Ovary (tissue), 9 donors: Measurements from ENCODE around the gene MAML2. TPM values are rescaled to one million over a fixed set of nuclear protein-coding genes. Genes with fewer than 3 reads are reported as not detected.

Source experiments
- DNase-seq, 5 donors: peaks; one replicate each; pipeline ENCODE4 v3.0.0-alpha.2; 2019 to 2020
- H3K27ac ChIP-seq, 2 donors: fragments of 200-600 bp; one replicate each; pipeline versions ENCODE4 v1.5.1 to v1.8.0; 2019 to 2022
- H3K27me3 ChIP-seq: fragments of 200-600 bp; one replicate; pipeline ENCODE4 v1.8.0; 2022
- H3K36me3 ChIP-seq: fragments of 200-600 bp; sonication (generic); one replicate; pipeline ENCODE4 v1.5.1; 2019
- H3K4me1 ChIP-seq: one replicate; pipeline ENCODE4 v1.8.1; 2013; ENCODE audit warnings: mild to moderate bottlenecking, moderate library complexity; ENCODE audit not compliant: insufficient read depth
- H3K4me3 ChIP-seq: fragments of 200-600 bp; sonication (generic); one replicate; pipeline ENCODE4 v1.5.1; 2017
- H3K9me3 ChIP-seq, 2 donors: fragments of 200-600 bp in 1 of 2; sonication (generic) in 1 of 2; one replicate each; pipeline versions ENCODE4 v1.5.1 to v1.8.1; 2013 to 2019; ENCODE audit warnings: mild to moderate bottlenecking in 1 of 2, moderate library complexity in 1 of 2
- EP300 ChIP-seq: sonication (generic); formaldehyde crosslinking; IDR thresholded peaks from one replicate; pipeline ENCODE4 v1.6.1; 2017; ENCODE audit warnings: antibody characterized with exemption
- POLR2A ChIP-seq: fragments of 450-650 bp; IDR thresholded peaks from one replicate; pipeline ENCODE4 v1.6.1; 2017; ENCODE audit warnings: antibody characterized with exemption, mild to moderate bottlenecking, moderate library complexity
- WGBS, 3 donors: extraction: QIAGEN DNeasy Blood & Tissue Kit in 1 of 3; methylation state at CpG; one replicate each; pipeline versions ENCODE4 v1.1.5 to v1.1.7; 2013 to 2017; 5-methylcytosine and 5-hydroxymethylcytosine counted together
- intact Hi-C, 4 donors: fragments of 100-400 bp; cut with DNase I; formaldehyde crosslinking; loops; one replicate each; pipeline versions ENCODE4 v1.11.0 to v1.15.1; 2022 to 2023
- polyA plus RNA-seq, 2 donors: library from polyadenylated mRNA; stranded (reverse); fragments of 200-250 nt in 1 of 2; fragments of 350-450 nt in 1 of 2; fragmentation: Illumina TruSeq in 1 of 2; extraction: RNeasy Lipid Tissue Mini Kit (QIAGEN cat#74804) in 1 of 2; gene quantifications; one replicate each; pipeline ENCODE4 v1.2.3, GENCODE V29; 2013 to 2014
- total RNA-seq, 7 donors: library from RNA; depleted of rRNA in 2 of 7; stranded (reverse); fragments of >200 nt in 2 of 7; fragmentation: NEBNext Ultra II Directional in 3 of 7; extraction: Animal tissue kit (Norgen Biotek cat#: 25700) in 3 of 7; gene quantifications; one replicate each; pipeline versions ENCODE4 v1.1.0 to v1.2.4, GENCODE V29; 2016 to 2023
- TF ChIP-seq, protein P1 (sequence below), 3 donors: fragments of 450-650 bp in 2 of 3; fragments of 200-600 bp in 1 of 3; IDR thresholded peaks; one replicate each; pipeline versions ENCODE4 v1.5.1 to v1.8.0; 2016 to 2022; ENCODE audit warnings: antibody characterized with exemption in 3 of 3, mild to moderate bottlenecking in 1 of 3
- donor health status: DM: no; HTN: no; CAD: no; lungs with moderate emphysema.
- donor health status: DM: no; HTN: no; CAD: no.
- donor health status: Bipolar disorder and iron deficiency.
- donor health status: DM: yes; HTN: yes; CAD: no.
- donor health status: DM: no; HTN: no; CAD: no.
- donor health status: DM: yes; HTN: yes; CAD: no.

Gene MAML2
- total and polyA plus RNA-seq, 9 donors, result 7.3 to 17.5 (median 14.6) TPM

DNA sequence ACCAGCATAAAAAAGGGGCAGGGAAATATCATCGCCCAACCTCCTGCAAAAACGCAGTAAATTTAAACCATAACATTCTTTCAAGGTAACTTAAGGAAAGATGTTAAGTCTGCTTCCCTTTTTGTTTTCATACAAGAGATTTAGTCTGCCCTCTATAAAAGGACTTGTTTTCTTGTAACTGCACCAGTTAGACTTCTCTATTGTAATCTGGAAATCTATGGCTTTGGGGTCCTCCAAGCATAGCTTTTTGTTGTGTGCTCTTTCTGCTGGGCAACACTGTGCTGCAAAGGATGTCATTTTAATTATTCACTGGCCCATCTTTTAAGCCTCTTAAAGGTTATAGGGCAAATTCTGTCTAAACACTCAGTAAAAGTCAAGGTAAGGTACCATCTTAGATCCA, 136.0 kb downstream of the MAML2 start:
- intact Hi-C loops, result no loop called here
- Histone ChIP-seq H3K36me3 (no peaks in the 10 kb centered on the region), H3K27me3 (no peaks in the 10 kb centered on the region), H3K9me3 (no peaks in the 10 kb centered on the region), H3K4me1 (peaks cover 5% of the 10 kb centered on the region), H3K27ac (no peak overlapping the region), H3K4me3 (no peak overlapping the region)
- no peak for TF ChIP-seq EP300
- 70 to 84% (median 72%) methylated on average over 2 of the region's 2 CpGs for WGBS, 3 donors
- DNase-seq, result no peak

DNA sequence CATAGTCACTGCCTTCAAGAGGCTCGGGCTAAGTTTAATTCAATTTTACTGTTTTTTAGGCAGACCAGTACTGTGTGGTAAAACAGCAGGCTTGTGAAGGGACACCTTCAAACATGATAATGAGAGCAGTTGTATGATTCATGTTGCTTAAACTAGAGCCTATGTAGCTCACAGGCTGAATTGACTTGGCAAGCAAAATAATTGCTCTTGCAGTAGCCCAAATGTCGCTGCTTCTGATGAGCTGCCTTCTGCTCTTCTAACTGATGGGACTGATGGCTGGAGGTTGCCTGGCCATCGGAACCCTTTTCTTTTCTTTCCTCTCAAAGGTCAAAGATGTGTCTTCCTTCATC, 137.6 kb downstream of the MAML2 start:
- WGBS, 3 donors, result 87 to 91% (median 88%) methylated on average over 3 of the region's 3 CpGs
- Histone ChIP-seq H3K27ac (no peak overlapping the region), H3K4me3 (no peak overlapping the region), H3K4me1 (peaks cover 7% of the 10 kb centered on the region), H3K36me3 (no peaks in the 10 kb centered on the region), H3K27me3 (no peaks in the 10 kb centered on the region), H3K9me3 (no peaks in the 10 kb centered on the region)
- intact Hi-C loops, result no loop called here
- TF ChIP-seq EP300 (no peak), POLR2A (no peak)
- TF ChIP-seq, protein P1, sequence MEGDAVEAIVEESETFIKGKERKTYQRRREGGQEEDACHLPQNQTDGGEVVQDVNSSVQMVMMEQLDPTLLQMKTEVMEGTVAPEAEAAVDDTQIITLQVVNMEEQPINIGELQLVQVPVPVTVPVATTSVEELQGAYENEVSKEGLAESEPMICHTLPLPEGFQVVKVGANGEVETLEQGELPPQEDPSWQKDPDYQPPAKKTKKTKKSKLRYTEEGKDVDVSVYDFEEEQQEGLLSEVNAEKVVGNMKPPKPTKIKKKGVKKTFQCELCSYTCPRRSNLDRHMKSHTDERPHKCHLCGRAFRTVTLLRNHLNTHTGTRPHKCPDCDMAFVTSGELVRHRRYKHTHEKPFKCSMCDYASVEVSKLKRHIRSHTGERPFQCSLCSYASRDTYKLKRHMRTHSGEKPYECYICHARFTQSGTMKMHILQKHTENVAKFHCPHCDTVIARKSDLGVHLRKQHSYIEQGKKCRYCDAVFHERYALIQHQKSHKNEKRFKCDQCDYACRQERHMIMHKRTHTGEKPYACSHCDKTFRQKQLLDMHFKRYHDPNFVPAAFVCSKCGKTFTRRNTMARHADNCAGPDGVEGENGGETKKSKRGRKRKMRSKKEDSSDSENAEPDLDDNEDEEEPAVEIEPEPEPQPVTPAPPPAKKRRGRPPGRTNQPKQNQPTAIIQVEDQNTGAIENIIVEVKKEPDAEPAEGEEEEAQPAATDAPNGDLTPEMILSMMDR (IDR thresholded peaks at IDR 0.05), result no peak
- no peak for DNase-seq

DNA sequence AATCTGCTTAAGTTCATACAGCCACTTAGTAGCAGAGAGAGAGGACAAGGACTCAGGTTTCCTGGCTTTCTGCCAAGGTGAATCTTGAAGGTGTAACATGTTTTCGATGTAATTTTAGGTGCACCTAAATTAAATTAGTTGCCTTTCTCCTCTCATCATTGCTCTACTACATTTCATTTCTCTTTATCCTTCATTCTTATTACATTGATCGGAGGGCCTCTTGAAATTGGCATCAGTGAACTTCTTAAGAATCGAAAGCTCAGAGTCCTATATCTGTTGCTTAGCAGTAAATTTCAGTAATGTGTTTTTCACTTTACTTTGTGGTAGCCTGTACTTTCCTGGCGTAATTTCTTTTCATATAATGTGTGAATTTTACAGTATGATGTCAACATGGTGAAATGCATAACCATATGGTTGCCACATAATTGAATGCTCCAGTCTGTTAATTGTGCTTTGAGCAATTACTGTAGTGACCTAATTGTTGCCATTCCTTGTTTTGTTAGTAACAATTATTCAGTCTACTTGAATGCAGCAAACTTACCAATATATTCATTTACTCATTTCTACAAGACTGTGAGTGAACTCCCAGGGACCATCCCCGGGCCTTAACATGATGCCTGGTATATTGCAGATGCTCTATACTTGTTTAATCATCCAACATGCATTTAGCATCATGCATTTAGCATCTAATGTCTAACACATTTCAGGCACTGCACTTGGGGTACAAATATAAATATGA, 138.1 kb downstream of the MAML2 start:
- Histone ChIP-seq H3K4me1 (peaks cover 9% of the 10 kb centered on the region), H3K27me3 (no peaks in the 10 kb centered on the region), H3K9me3 (no peaks in the 10 kb centered on the region), H3K4me3 (no peak overlapping the region), H3K36me3 (no peaks in the 10 kb centered on the region), H3K27ac (no peak overlapping the region)
- DNase-seq, result no peak
- 91 to 95% (median 92%) methylated on average over 5 of the region's 5 CpGs for WGBS, 3 donors
- TF ChIP-seq, protein P1 (IDR thresholded peaks at IDR 0.05), result no peak
- TF ChIP-seq POLR2A, result no peak
- no peak for TF ChIP-seq EP300
- intact Hi-C loops, result no loop called here

DNA sequence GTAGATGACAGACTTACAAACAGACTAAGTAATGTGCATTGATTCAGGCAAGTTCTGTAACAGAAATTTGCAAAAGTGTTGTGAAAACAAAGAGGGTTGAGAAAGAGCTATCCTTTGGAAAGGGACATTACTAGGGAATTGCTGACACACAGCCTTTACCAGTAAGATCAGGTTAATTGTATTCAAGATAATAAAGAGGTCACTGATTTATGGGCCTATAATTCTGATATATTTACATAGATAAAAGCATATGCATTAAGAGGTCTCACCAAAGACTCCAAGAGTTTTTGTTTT, 138.7 kb downstream of the MAML2 start:
- H3K36me3 ChIP-seq, result no peaks in the 10 kb centered on the region
- H3K4me1 ChIP-seq, result peaks cover 9% of the 10 kb centered on the region
- DNase-seq, result no peak
- H3K27ac ChIP-seq, result no peak overlapping the region
- intact Hi-C loops, result no loop called here
- TF ChIP-seq POLR2A (no peak), EP300 (no peak)
- TF ChIP-seq, protein P1 (IDR thresholded peaks at IDR 0.05), result no peak
- no peaks in the 10 kb centered on the region for H3K9me3 ChIP-seq
- no peaks in the 10 kb centered on the region for H3K27me3 ChIP-seq
- no peak overlapping the region for H3K4me3 ChIP-seq

DNA sequence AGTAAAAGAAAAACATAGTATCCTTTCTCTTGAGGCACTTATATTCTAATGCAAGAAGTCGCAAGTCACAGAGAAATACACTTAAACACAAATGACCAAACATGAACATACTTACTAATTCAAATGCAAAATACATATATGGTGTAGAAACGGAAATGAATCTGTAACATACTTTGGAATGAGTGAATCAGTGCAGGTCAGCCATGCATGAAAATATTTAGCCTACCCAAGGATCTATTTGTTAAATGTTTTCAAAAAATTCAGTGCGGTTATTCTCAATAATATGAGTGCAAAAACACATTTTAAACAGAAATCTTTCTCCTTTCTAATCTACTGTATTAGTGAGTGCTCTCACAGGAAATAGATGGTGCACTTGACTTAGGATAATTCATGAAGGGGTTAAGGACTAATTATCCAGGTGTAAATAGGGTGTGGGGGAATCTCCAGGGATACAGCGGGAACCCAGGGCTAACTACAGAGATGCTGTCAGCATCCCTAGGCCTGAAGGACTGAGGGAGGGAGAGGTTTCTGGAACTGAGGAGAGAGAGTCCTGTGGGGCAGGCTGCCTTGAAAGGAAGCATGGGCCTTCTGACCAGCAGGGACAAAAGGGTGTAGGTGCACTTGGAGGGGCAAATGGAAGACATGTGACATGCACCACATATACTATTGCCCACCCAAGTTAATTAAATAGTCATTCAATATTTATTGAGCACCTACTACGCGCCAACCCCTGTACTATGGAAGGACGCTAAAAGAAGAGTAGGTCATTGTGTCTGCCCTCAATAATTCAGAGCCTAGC, 139.2 kb downstream of the MAML2 start:
- DNase-seq, result no peak
- intact Hi-C loops, result no loop called here
- WGBS, 3 donors, result 81 to 91% (median 82%) methylated on average over 7 of the region's 7 CpGs
- Histone ChIP-seq H3K4me3 (no peak overlapping the region), H3K27me3 (no peaks in the 10 kb centered on the region), H3K4me1 (peaks cover 9% of the 10 kb centered on the region), H3K27ac (no peak overlapping the region), H3K36me3 (no peaks in the 10 kb centered on the region), H3K9me3 (no peaks in the 10 kb centered on the region)
- no peak for TF ChIP-seq POLR2A
- no peak for TF ChIP-seq EP300
- TF ChIP-seq, protein P1 (IDR thresholded peaks at IDR 0.05), result no peak
